GM12878 (cell line): ENCODE results near the gene AKT1S1. TPM values are rescaled to one million over a fixed set of nuclear protein-coding genes. Genes with fewer than 3 reads are reported as not detected.

Experiments used
- ATAC-seq: fragments of 200-7000 bp; cut with Tn5 transposase; 3 replicates; pipeline ENCODE4 v1.9.1; 2020; ENCODE audit warnings: mild to moderate bottlenecking, moderate library complexity
- BruUV-seq: library from RNA; stranded (reverse); fragments of 400-500 nt; replicated peaks from 2 replicates; lab custom pipeline; 2021; lab: Mats Ljungman, UMichigan
- CTCF ChIA-PET: fragments of 300-600 bp; sonication (Branson Sonifier 250); formaldehyde crosslinking; extraction: SDS; loops from one replicate; lab custom pipeline; 2021; ENCODE audit warnings: inconsistent platforms; lab: Yijun Ruan, JAX
- POLR2A ChIA-PET: fragments of 350-600 bp; formaldehyde crosslinking; extraction: SDS; loops from one replicate; lab custom pipeline; 2021; ENCODE audit warnings: inconsistent platforms; lab: Charles Lee
- RAD21 ChIA-PET: fragments of 300-600 bp; sonication (Branson Sonifier 250); formaldehyde crosslinking; loops from one replicate; lab custom pipeline; 2023; ENCODE audit warnings: antibody characterized with exemption; ENCODE audit not compliant: unreplicated experiment; lab: Charles Lee
- SMC1A ChIA-PET: fragments of 300-600 bp; sonication (Branson Sonifier 250); formaldehyde crosslinking; loops from one replicate; lab custom pipeline; 2023; ENCODE audit not compliant: unreplicated experiment, uncharacterized antibody; lab: Charles Lee
- DNase-seq: peaks from one replicate; pipeline ENCODE4 v3.0.0-alpha.2; 2011; ENCODE audit warnings: low read depth, low spot score
- FAIRE-seq: peaks from 3 replicates; lab custom pipeline; 2011; peaks lifted over from hg19 to GRCh38; lab: Jason Lieb, UNC
- H2AFZ ChIP-seq: 2 replicates; pipeline ENCODE4 v1.6.0; 2011; ENCODE audit warnings: low read depth, low read length, control low read depth; ENCODE audit not compliant: control insufficient read depth
- H3K27ac ChIP-seq: 2 replicates; pipeline ENCODE4 v1.5.1; 2011; ENCODE audit warnings: control low read depth; ENCODE audit not compliant: control insufficient read depth, insufficient read depth
- H3K27me3 ChIP-seq, 2 experiments: replicated peaks in 1 of 2; 2 replicates each; pipeline versions ENCODE4 v1.6.0 to v1.6.1; 2011; ENCODE audit warnings: low read length in 1 of 2; ENCODE audit not compliant: control insufficient read depth in 2 of 2, insufficient read depth in 2 of 2
- H3K36me3 ChIP-seq, 2 experiments: 2 replicates each; pipeline ENCODE4 v1.5.1; 2011; ENCODE audit warnings: low read length in 1 of 2; ENCODE audit not compliant: control insufficient read depth in 2 of 2, insufficient read depth in 2 of 2
- H3K4me1 ChIP-seq: 2 replicates; pipeline ENCODE4 v1.6.1; 2011; ENCODE audit warnings: mild to moderate bottlenecking, low read length, moderate library complexity, mixed read lengths; ENCODE audit not compliant: control insufficient read depth, insufficient read depth
- H3K4me2 ChIP-seq: 2 replicates; pipeline ENCODE4 v1.6.0; 2011; ENCODE audit warnings: control low read depth; ENCODE audit not compliant: control insufficient read depth, insufficient read depth
- H3K4me3 ChIP-seq: fragments of 200-600 bp; sonication (generic); 2 replicates; pipeline ENCODE4 v1.5.1; 2016
- H3K79me2 ChIP-seq: 2 replicates; pipeline ENCODE4 v1.6.0; 2011; ENCODE audit warnings: low read length; ENCODE audit not compliant: control insufficient read depth, insufficient read depth
- H3K9ac ChIP-seq: 2 replicates; pipeline ENCODE4 v1.8.0; 2011; ENCODE audit warnings: low read length, control low read depth, mixed read lengths; ENCODE audit not compliant: control insufficient read depth, insufficient read depth
- H3K9me3 ChIP-seq: replicated peaks from 3 replicates; pipeline ENCODE4 v1.5.1; 2011; ENCODE audit warnings: mild to moderate bottlenecking, low read length; ENCODE audit not compliant: control insufficient read depth, insufficient read depth
- H4K20me1 ChIP-seq: 2 replicates; pipeline ENCODE4 v1.6.0; 2011; ENCODE audit not compliant: control insufficient read depth, insufficient read depth
- CEBPB ChIP-seq, 2 experiments: fragments of 150-350 bp in 1 of 2; IDR thresholded peaks; 2 replicates each; pipeline ENCODE4 v1.6.1; 2012 to 2014; ENCODE audit warnings: low read depth in 2 of 2, low read length in 2 of 2, borderline replicate concordance in 1 of 2, inconsistent platforms in 1 of 2
- CHD4 ChIP-seq: fragments of 200-600 bp; sonication (generic); IDR thresholded peaks from 2 replicates; pipeline ENCODE4 v1.6.1; 2016; ENCODE audit warnings: mild to moderate bottlenecking
- POLR2A ChIP-seq: IDR thresholded peaks from 2 replicates; pipeline ENCODE4 v1.6.1; 2011; ENCODE audit warnings: low read depth, mild to moderate bottlenecking, low read length
- REST ChIP-seq: IDR thresholded peaks from 2 replicates; pipeline ENCODE4 v1.6.1; 2012; ENCODE audit warnings: mild to moderate bottlenecking, low read depth, low read length
- WGBS: methylation state at CpG from one replicate; pipeline ENCODE4 v1.1.6; 2016; ENCODE audit warnings: low lambda C conversion rate; ENCODE audit not compliant: insufficient replicate concordance, insufficient coverage; ENCODE audit errors: missing lambda C conversion rate; 5-methylcytosine and 5-hydroxymethylcytosine counted together
- in situ Hi-C: fragments of 300-500 bp; cut with MboI; formaldehyde crosslinking; loops from 9 replicates; pipeline ENCODE4 v1.14.3; 2018; ENCODE audit warnings: mixed read lengths
- intact Hi-C: fragments of 100-400 bp; cut with micrococcal nuclease; formaldehyde crosslinking; loops from one replicate; pipeline ENCODE4 v1.14.2; 2022; ENCODE audit not compliant: unreplicated experiment
- polyA plus RNA-seq, 11 experiments: library from polyadenylated mRNA; depleted of rRNA in 4 of 11; unstranded in 6 of 11; stranded (reverse) in 5 of 11; fragments of >200 nt; fragmentation: Nextera tagmentation in 4 of 11; fragmentation: Illumina TruSeq in 1 of 11; extraction: Ambion mirVana in 4 of 11; extraction: Trizol in 1 of 11; gene quantifications; 1 replicate in 1 of 11; 2 replicates in 10 of 11; pipeline versions ENCODE4 v1.2.1 to v1.2.3, GENCODE V29; 2011 to 2016; ENCODE audit warnings: inconsistent platforms in 2 of 11, missing spikeins in 2 of 11, low read depth in 1 of 11
- total RNA-seq, 4 experiments: library from RNA; depleted of rRNA in 3 of 4; stranded (reverse); fragments of >200 nt in 3 of 4; fragmentation: Illumina TruSeq in 1 of 4; extraction: Trizol in 1 of 4; gene quantifications; 2 replicates each; pipeline versions ENCODE4 v1.2.1 to v1.2.3, GENCODE V29; 2013 to 2021
- TF ChIP-seq, protein P1 (sequence below): fragments of 450-650 bp; IDR thresholded peaks from 2 replicates; pipeline ENCODE4 v1.6.1; 2016; ENCODE audit warnings: mild to moderate bottlenecking
- TF ChIP-seq, protein P2 (sequence below): fragments of 450-650 bp; IDR thresholded peaks from 2 replicates; pipeline ENCODE4 v1.6.1; 2016; ENCODE audit warnings: mild to moderate bottlenecking, moderate library complexity, borderline replicate concordance

The AKT1S1 gene
- total and polyA plus RNA-seq, 10 of the 15 experiments (the other 5 are each of a cell fraction or from before 2014, with no cell fraction given): 0.43 to 23.0 (median 12.3) TPM

DNA sequence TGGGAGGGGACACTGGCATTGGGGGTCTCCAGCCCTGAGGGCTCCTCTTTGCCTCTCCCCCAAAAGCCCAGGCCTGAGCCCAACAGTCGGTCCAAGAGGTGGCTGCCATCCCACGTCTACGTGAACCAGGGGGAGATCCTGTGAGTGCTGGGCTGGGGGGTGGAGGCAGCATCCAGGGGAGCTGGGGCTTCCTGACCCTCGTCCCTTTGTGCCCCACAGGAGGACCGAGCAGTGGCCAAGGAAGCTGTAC, 19.4 kb downstream of the AKT1S1 start:
- Histone ChIP-seq H3K36me3 (peaks cover 0 to 21% of the 10 kb centered on the region in 2 experiments; a peak in 3 of 4 replicates), H3K4me1 (peaks cover 2% of the 10 kb centered on the region), H3K4me2 (no peak overlapping the region), H3K9ac (no peak overlapping the region), H3K79me2 (peaks cover under 1% of the 10 kb centered on the region), H3K27ac (no peak overlapping the region), H2AFZ (no peak overlapping the region), H3K4me3 (no peak overlapping the region), H4K20me1 (no peaks in the 10 kb centered on the region), H3K9me3 (no peaks in the 10 kb centered on the region), H3K27me3 (no peaks in the 10 kb centered on the region)
- TF ChIP-seq CEBPB (IDR thresholded peaks at IDR 0.05; ENCODE audit: borderline replicate concordance in 1 of 2, low read depth in 2 of 2, low read length in 2 of 2) (no peak), POLR2A (peak; percentile 3; the same call in 1 of the 2 replicates), CHD4 (no peak)
- FAIRE-seq (no peak), DNase-seq (no peak), ATAC-seq (no peak)
- ChIA-PET POLR2A (interaction anchor here (1.0 to 1.8 kb wide), 2 partner anchors 11 to 72 kb away, joined by 3 to 7 read pairs; no protein-coding TSS in a partner anchor), RAD21 (no interaction called here), SMC1A (no interaction called here), CTCF (no interaction called here)
- in situ Hi-C loops: no loop called here
- no TSS peak for BruUV-seq
- WGBS: 82% methylated on average over 5 of the region's 5 CpGs
- intact Hi-C loops: no loop called here

GRCh38 chr19:49857061-49857837, 19.9 kb downstream of the AKT1S1 start:
- Histone ChIP-seq H3K4me3 (no peak overlapping the region), H3K27ac (no peak overlapping the region), H4K20me1 (no peaks in the 10 kb centered on the region), H3K9me3 (no peaks in the 10 kb centered on the region), H3K9ac (no peak overlapping the region), H3K79me2 (peaks cover 5% of the 10 kb centered on the region), H3K36me3 (peaks cover 0 to 19% of the 10 kb centered on the region in 2 experiments; a peak in 3 of 4 replicates), H2AFZ (no peak overlapping the region), H3K27me3 (no peaks in the 10 kb centered on the region), H3K4me2 (no peak overlapping the region), H3K4me1 (peaks cover 5% of the 10 kb centered on the region)
- intact Hi-C loops (no loop called here), in situ Hi-C loops (no loop called here)
- BruUV-seq: no TSS peak
- ATAC-seq: no peak
- CTCF ChIA-PET: no interaction called here
- POLR2A ChIA-PET: interaction anchor here (0.7 to 1.0 kb wide), 2 partner anchors 21 to 72 kb away, joined by 3 read pairs; no protein-coding TSS in a partner anchor
- RAD21 ChIA-PET: no interaction called here
- FAIRE-seq: no peak
- SMC1A ChIA-PET: no interaction called here
- DNase-seq: no peak
- 87% methylated on average over 26 of the region's 26 CpGs for WGBS
- TF ChIP-seq, protein P1, sequence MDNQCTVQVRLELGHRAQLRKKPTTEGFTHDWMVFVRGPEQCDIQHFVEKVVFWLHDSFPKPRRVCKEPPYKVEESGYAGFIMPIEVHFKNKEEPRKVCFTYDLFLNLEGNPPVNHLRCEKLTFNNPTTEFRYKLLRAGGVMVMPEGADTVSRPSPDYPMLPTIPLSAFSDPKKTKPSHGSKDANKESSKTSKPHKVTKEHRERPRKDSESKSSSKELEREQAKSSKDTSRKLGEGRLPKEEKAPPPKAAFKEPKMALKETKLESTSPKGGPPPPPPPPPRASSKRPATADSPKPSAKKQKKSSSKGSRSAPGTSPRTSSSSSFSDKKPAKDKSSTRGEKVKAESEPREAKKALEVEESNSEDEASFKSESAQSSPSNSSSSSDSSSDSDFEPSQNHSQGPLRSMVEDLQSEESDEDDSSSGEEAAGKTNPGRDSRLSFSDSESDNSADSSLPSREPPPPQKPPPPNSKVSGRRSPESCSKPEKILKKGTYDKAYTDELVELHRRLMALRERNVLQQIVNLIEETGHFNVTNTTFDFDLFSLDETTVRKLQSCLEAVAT: no peak
- TF ChIP-seq POLR2A (peak; percentile 31), REST (no peak)
- TF ChIP-seq, protein P2, sequence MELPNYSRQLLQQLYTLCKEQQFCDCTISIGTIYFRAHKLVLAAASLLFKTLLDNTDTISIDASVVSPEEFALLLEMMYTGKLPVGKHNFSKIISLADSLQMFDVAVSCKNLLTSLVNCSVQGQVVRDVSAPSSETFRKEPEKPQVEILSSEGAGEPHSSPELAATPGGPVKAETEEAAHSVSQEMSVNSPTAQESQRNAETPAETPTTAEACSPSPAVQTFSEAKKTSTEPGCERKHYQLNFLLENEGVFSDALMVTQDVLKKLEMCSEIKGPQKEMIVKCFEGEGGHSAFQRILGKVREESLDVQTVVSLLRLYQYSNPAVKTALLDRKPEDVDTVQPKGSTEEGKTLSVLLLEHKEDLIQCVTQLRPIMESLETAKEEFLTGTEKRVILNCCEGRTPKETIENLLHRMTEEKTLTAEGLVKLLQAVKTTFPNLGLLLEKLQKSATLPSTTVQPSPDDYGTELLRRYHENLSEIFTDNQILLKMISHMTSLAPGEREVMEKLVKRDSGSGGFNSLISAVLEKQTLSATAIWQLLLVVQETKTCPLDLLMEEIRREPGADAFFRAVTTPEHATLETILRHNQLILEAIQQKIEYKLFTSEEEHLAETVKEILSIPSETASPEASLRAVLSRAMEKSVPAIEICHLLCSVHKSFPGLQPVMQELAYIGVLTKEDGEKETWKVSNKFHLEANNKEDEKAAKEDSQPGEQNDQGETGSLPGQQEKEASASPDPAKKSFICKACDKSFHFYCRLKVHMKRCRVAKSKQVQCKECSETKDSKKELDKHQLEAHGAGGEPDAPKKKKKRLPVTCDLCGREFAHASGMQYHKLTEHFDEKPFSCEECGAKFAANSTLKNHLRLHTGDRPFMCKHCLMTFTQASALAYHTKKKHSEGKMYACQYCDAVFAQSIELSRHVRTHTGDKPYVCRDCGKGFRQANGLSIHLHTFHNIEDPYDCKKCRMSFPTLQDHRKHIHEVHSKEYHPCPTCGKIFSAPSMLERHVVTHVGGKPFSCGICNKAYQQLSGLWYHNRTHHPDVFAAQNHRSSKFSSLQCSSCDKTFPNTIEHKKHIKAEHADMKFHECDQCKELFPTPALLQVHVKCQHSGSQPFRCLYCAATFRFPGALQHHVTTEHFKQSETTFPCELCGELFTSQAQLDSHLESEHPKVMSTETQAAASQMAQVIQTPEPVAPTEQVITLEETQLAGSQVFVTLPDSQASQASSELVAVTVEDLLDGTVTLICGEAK: no peak
